ENCODE measurements around the gene KRT28.
"Not testable (repeated sequence)": the region's sequence is repeated elsewhere in the genome, so short reads cannot be mapped to it uniquely, and the experiment has no call there.

KRT28 gene

DNA sequence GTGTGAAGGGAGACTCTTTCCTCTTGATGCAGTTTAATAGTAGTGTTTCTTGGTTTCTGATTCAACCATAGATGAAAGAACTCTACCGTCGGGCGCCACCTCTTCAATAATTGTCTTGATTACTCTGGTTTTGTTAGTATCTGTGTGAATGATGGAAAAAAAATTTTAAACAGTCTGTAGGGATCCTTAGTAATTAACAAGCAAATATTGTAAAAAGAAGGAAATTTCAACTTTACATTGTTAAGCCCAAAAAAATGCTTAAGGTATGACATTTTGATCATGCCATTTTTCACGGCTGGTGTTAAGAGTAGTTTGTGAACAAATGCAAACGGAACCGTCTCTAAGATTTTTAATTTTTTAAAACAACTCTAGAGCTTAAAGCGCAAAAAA is 18.6 kb upstream of the KRT28 start:
- no peak for DNase-seq

DNA sequence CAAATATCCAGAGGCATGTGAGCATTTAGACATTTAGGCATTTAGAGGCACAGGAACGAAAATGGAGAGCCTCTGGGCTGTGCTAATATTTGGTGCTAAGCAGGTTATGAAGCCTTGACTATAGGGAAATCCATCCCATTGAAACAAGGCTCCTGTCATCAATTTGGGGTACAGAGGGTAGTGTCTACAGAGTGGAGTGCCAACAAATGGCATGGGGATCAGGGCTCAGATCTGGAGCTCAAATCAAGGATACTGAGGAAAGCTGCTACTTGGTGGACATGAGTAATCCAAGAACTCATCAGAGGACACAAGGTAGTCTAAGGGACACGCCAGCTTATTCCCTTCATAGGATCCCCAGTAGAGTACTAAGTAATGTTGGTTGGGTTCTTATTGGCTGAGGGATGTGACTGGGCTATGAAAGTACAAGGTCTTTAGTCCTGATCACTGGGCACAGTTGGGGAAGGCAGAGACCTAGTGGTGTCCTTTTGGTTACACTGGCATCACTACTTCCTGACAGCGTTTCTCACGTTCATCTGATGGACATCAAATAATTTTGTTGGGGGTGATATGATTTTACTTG is 17.4 kb upstream of the KRT28 start:
- no peak for DNase-seq

DNA sequence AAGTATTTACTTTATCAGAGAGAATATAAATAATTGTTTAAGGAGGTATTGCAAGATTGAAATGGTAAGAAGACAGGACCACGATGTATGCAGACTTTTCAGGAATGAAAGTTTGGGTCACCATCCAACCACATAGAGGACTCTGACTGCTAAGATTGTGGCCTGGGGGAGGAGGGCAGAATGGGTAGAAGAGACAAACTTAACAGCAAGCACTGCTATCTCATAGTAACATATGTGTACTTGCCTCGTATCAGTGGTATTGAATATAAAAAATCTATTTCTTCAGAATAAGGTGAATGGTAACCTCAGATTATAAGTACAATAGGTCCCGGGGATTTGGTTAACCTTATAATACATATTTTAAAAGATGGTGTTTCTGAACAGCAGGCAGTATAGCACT is 16.8 kb upstream of the KRT28 start:
- no peak for DNase-seq

DNA sequence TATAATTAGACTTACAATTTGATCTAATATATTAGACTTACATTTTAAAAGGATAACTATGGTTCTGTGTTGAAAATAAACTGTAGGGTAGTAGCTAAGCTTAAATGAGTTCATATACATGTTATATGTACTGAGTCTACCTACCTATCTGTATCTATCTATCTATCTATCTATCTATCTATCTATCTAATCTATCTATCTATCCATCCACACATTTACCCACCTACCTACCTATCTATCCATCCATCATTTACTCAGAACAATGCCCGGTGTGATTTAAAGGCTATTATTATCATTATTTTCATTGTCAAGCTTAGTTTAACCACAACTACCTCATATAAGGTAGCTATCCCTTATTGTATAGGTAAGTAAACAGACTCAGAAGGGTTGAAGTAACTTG is 15.6 kb upstream of the KRT28 start:
- no peak for DNase-seq

DNA sequence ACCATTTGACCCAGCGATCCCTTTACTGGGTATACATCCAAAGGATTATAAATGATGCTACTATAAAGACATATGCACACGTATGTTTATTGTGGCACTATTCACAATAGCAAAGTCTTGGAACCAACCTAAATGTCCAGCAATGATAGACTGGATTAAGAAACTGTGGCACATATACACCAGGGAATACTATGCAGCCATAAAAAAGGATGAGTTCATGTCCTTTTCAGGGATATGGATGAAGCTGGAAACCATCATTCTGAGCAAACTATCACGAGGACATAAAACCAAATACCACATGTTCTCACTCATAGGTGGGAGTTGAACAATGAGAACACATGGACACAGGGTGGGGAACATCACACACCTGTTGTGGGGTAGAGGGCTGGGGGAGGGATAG is 14.9 kb upstream of the KRT28 start:
- DNase-seq = not testable (repeated sequence)

DNA sequence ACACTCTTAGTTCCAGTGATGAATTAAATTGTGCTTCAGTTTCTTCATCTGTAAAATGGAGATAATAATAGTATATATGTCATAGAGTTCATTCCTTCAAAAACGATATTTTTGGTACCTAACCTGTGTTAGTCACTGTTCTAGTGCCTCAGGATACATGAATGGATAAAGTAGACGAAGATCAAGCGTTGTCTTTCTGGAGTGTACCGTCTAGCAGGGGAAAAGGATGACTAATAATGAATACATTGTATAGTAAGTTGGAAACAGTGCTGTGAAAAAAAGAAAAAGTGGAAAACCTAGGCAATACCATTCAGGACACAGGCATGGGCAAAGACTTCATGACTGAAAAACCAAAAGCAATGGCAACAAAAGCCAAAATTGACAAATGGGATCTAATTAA is 14.0 kb upstream of the KRT28 start:
- no peak for DNase-seq

DNA sequence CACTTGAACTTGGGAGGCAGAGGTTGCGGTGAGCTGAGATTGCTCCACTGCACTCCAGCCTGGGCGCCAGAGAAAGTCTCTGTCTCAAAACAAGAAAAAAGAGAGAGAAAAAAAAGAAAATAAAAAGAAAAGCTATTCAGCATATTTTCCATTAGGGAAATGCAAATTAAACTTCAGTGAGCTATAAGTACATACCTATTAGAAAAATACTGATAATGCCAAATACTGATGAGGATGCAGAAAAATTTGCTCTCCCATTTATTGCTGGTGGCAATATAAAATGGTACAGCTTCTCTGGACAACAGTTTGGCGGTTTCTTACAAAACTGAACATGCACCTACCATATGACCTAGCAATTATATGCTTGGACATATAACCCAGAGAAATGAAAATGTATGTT is 12.9 kb upstream of the KRT28 start:
- DNase-seq = no peak

DNA sequence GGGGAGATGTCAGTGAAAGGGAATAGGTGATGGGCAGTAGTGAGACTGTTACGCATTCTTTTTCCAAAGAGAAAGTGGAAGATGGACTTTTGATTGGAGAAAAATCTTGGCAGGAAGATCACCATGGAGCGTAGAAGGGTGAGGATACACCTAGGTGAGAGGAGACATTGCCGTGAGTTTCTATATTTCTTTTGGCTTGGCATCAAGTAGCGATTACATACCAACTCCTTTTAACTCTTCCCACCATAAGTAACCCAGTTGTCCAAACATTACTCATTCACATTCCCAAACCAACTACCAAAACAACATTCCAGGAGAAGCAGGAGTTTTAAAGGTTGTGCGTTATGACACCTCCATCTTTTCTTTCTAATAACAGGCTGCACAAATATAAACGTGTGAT is 10.7 kb upstream of the KRT28 start:
- no peak for DNase-seq

DNA sequence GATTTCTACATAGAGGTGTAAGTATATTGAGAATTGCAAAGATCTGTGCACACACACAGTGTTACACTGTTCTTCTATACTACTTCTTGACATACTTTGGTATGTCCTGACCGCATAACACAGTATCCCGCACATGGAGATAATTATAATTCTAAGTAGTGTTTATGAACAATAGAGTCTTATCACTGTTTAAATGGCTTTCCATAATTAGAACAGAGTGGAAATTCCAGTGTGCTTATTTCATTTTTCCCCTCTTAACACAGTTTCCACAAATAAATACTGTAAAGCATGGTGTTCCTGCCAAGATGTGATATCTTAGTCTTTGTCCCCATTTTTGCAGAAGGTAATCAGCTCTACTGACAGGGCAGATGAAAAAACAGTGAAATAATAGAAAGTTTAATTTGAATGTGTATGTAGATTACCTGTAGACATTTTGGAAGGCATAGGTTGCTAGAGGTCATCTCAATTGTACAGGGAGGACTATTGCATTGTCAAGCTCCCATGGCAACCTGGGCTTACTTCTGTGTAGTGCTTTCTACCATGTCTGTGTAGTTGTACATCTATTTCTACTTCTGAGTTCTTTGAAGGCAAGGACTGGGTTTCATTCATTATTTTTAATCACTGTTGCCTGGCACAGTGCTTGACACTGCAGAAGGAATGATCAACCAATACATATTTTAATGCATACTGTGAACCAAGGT is 10.1 kb upstream of the KRT28 start:
- DNase-seq = no peak

DNA sequence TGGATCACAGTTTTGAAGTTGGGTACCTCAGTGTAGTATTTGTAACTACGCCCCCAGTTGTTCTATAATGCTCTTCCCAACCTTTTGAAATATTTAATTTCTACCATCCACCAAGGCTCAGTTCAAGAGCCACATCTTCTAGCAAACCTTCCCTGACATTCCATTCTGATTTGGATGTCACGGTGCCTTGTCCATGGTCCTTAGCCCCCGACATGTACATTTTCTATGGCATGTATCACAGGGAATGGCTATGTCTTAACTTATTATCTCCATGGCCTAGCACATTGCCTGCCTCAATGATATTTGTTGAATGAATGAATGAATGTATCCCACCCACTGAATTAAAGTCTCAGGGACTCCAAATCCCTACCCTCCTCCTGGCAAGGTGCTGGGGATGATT is 6.4 kb upstream of the KRT28 start:
- DNase-seq = no peak

DNA sequence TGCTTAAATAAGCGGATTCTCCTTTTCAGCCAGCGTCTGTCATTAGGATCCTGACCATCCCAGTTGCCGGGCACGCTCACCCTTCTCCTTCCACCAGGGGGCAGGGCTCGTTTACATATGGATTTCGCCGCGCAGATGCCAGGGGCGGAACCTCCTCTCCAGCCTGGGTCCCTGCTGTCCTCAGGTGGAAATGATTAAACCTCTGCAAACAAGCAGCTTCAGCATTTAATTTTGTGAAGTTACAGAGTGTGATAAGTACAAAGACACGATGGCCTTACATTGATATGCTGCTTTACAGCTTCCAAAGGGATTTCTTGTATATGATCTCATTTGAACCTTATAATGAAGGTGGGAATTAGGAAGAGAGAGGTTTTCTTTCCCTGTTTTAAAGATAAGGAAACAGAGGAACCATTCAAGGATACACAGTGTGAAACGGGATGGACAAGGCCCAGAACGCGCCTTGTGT is 3.9 kb upstream of the KRT28 start:
- peak; percentile 65 for DNase-seq

DNA sequence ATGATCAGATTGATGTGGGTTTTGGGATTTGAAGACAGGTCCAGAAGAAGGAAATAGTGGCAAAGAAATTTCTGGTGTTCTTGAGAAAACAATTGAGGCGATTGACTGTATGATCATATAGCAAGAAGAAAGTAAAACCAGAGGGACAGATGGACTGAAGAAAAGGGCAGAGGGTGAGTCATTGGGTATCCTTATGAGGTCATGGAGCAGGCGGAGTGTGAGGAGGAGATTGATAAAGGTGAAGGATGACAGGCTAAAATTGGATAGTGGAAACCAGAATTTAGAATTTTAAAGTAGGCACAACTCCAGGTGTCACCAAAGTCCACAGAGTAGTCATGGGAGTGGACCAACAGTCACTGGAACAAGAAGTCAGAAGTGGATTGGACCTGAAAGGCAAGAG is 1.4 kb upstream of the KRT28 start:
- no peak for DNase-seq

DNA sequence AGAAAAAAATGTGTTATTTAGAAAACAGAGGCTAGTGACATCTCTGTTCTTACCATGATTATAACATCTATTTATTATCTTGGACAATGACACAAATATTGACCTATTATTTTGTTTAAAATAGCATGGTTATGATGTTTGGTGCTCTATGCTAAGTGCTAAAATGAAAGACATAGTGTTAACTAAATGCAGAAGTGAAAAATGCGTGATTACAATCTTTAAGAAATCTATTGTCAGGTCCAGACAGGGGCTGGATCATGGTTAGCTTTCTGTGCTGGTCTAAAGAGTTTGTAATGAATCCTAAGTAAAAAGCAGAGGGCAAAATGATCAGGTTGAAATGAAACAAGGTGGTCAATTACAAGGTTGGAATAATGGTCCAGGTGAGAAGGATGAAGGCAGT is 622 bp upstream of the KRT28 start:
- no peak for DNase-seq

DNA sequence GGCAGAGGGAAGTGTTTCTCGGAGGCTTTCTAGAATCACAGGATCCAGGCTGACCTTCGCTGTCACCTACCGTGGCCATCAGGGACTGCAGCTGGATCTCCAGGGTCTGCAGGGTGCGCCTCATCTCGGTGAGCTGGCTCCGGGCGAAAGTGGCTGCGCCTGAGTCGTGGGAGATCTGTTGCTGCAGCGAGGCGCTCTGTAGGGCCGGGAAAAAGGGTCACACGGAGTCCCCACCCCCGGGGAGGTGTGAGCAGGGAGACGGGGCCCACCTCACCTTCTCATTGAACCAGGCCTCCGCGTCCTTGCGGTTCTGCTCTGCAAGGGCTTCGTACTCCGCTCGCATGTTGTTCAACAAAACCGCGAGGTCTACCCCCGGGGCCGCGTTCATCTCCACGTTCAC is 2.9 kb downstream of the KRT28 start:
- DNase-seq = no peak

DNA sequence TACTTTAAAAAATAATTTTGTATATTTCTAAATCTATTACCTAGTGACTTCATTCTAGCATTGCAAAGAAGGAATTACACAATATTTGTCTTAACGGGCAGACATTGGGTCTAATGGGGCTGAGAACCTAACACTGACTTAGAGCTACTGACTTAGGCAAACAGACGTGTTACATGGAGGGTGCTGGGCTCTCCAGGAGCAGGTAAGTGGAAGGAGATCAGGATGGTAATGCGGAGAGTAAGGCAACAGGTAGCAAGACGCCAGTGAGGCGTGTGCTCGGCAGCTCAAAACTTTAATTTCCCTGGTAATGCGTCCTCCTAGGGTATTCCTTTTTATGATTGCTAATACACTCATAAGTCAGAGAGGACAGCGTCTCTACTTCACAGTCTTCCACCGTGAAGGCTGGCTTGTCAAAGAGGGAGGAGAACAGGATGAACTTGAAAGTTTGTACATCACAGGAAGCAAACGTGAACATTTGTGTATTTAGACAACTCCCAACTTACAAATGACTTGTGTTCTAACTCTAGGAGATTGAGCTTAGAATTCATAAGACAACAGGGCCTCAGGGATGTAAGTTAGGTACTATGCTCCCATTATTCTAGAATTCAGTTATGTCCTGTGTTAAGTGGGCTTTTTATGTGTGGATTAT is 4.6 kb downstream of the KRT28 start:
- DNase-seq = no peak

DNA sequence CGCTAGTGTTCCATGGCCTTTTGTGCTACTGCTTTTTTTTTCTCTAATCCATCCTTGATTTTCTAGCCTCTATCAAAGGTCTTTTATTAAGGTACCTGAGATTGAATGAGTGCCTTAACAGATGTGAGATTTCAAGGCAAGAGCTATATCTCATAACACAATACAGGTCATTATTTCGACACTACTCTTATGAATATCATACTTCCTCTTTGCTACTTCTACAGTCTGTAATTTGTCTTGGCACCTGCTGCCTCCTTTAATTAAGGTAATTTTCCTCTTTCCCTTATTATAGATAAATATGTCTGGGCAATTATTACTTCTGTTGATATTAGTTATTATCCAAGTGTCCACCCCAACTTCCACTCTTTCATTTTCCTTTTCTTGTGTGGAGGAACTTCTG is 5.3 kb downstream of the KRT28 start:
- no peak for DNase-seq

DNA sequence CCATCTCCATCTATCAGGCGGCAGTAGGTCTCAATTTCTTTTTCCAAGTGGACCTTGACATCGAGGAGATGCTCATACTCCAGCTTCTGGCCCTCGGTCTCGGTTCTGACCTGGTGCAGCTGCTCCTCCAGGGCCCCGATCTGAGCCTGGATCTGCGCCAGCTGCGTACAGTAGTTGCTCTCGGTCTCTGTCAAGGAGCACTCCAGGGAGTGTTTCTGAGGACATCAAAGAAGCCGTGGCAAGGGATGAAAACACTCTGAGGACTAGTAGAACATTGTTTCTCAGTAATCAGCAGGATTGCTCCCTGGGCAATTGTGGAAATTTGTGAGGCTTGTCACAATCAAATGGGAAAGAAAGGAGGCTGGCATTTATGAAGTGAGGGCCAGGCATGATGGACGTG is 5.9 kb downstream of the KRT28 start:
- no peak for DNase-seq

DNA sequence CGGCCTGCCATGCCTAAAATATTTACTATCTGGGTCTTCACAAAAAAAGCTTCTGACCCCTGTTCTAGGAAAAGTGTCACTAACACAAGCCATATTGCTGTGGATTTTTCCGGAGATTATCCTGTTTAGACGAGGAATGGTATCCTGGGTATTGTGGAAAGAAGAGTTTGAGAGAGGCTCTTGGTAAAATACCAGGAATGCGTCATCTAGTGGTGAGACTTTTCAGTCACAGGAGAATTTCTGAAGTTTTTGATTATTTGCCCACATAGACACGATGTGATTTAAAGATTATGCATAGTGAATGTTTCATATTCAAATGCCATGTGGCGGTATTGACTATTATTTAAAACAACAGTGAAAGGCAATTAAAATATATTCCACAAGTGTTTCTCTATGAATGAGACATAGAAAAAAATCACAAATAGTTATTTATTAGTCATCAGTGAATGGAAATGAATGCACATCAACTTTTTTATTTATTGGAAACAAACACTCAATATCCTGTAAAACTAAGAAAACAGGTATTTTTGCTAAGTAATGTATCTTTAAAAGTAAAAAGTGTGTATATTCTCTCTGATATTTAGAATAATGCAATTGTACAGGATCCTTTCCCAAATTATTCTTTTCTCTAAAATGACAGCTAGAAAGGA is 7.8 kb downstream of the KRT28 start:
- no peak for DNase-seq

DNA sequence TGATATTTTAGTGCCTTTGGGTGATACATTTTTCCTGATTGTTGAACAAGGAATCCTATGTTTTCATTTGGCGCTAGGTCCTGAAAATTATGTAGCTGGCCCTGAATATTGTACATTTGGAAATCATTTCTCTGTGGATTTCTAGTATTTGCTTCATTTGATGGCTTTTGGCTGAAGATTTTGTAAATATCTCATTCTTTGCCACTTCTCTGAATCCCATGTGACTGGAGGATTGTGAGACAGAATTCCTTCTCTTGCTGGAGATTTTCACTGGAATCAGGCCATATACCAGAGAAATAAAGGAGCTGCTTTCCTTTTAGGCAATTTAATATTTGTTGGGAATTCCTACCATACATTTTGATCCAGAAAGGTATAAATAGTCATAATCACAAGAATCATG is 8.6 kb downstream of the KRT28 start:
- no peak for DNase-seq

DNA sequence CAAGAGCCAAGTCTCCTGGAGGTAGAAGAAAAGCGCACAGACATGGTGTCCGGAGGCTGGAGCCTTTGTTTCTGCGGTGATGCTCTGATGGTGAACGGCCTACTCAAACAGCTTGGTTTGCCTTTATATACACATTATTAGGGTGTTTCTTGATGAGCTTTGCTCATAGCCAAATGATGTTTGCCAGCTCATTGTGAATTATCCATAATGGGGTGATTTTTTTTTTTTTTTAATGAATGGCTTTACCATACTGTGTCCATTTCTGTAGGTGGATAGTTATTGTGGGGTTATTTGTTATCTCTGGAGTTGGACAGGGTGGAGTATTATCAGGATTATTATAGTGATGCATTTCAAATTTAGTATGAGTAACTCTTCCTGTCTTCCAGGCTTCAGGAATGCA is 17.3 kb downstream of the KRT28 start, which contains the start of gene KRT27:
Gene KRT27 (minus strand): TSS at position 101 of the 400 bp plus-strand sequence. CDS start 57 bp downstream, at position 44.
- DNase-seq = no peak

DNA sequence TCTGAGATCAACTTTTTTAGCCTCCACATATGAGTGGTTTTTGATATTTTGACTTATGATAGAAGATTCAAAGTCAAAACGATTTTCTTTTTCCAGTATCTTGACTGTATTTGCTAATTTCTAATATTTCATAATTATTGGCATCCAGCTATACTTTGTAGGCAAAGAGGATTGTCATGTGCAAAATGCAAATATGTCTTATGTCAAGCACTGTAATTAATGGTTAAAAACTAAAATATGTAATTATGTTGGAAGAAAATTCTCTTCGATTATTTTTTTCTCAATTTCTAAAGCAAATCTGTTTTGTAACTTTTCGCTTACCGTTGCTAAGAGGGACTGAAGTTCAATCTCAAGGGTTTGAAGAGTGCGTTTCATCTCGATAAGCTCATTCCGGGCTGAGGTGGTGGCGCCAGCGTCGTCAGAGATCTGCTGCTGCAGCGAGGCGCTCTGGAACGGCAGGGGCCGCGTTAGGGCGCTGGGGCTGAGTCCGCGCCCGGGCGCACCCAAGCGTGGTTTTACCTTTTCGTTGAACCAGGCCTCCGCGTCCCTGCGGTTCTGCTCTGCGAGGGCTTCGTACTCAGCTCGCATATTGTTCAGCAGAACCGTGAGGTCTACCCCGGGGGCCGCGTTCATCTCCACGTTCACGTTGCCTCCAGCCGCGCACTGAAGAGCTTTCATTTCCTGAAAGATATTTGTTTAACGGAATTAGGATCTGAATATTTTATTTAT is 20.4 kb downstream of the KRT28 start:
- DNase-seq = no peak

DNA sequence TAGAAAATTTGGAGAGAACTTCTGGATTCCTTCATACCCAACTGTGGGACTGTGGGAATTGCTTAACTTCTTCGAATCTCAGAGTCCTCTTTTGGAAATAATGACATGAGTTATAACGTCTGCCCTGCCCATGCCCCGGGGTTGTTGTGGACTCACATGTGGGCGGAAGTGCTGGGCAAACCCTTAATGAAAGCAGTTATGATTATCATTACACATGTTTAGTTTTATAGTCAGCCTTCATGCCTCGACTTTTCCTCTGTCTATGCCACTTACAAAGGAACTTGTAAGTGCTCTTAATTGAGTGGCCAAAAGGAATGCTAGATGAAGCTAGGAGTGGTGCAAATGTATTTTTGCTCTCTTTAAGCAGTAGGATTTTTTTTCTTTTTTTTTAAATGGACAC is 21.3 kb downstream of the KRT28 start:
- DNase-seq = no peak

DNA sequence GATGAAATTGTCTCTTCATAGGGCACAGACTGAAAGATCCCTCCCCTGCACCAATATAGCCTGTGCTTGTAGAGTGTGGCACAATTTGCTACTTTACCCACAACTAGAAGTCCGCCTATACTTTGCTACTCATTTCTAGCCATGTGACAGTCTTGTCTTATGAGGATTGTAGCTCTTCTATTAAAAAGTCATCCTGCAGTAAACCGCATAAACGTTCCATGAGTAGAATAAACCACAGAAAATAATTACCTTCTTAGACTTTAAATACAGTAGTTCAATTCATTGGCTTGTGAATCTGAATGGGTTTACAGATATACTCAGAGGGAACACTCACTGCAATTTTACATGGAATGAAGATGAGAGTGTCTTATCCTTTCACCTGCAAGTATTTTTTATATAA is 21.8 kb downstream of the KRT28 start:
- DNase-seq = no peak

Measured in CD4-positive, alpha-beta T cell treated with Interleukin-15 for 1 hour (primary cell).